Left lobe of liver (tissue), 2 donors: ENCODE data around the gene PCGF3. TPM values are rescaled to one million over a fixed set of nuclear protein-coding genes. Genes with fewer than 3 reads are reported as not detected.
"Not testable (repeated sequence)": the region's sequence is repeated elsewhere in the genome, so short reads cannot be mapped to it uniquely, and the experiment has no call there.

ENCODE experiments used
- ATAC-seq: fragments of 200-7000 bp; cut with Tn5 transposase; one replicate; pipeline ENCODE4 v1.9.1; 2020; ENCODE audit warnings: mild to moderate bottlenecking, moderate library complexity
- DNase-seq: peaks from one replicate; pipeline ENCODE4 v3.0.0-alpha.2; 2020; ENCODE audit warnings: low spot score
- total RNA-seq: library from RNA; stranded (reverse); gene quantifications from one replicate; pipeline ENCODE4 v1.2.1, GENCODE V29; 2021
- donor health status: DM: no; HTN: no; CAD: no; lungs with moderate emphysema.
- donor health status: DM: no; HTN: yes; CAD: no.

Gene PCGF3
- total RNA-seq, 1 donor from 2014 or later: 16.6 TPM

- ATAC-seq (no peak), DNase-seq (no peak)
These were observed 30.0 kb downstream of the PCGF3 start for GRCh38 chr4:735583-735982.

GRCh38 chr4:736561-736960 lies 30.9 kb downstream of the PCGF3 start:
- not testable (repeated sequence) for DNase-seq, ATAC-seq

- ATAC-seq (no peak), DNase-seq (no peak)
These were observed 33.2 kb downstream of the PCGF3 start for GRCh38 chr4:738781-739280.

- no peak for DNase-seq
- ATAC-seq: no peak
These were observed 33.9 kb downstream of the PCGF3 start for GRCh38 chr4:739569-739968.

- ATAC-seq (no peak), DNase-seq (no peak)
These were observed 34.4 kb downstream of the PCGF3 start for GRCh38 chr4:740011-740410.

GRCh38 chr4:740656-741282 lies 35.1 kb downstream of the PCGF3 start:
- ATAC-seq (no peak), DNase-seq (no peak)

- DNase-seq: no peak
- peak; percentile 14 for ATAC-seq
These were observed 36.6 kb downstream of the PCGF3 start for GRCh38 chr4:742096-742741.

- DNase-seq (peak; percentile 71), ATAC-seq (peak; percentile 96)
These were observed 37.2 kb downstream of the PCGF3 start for GRCh38 chr4:742742-743311.

- ATAC-seq: no peak
- DNase-seq: no peak
These were observed 38.0 kb downstream of the PCGF3 start for GRCh38 chr4:743463-744211.

GRCh38 chr4:744212-744841 lies 38.7 kb downstream of the PCGF3 start:
- no peak for DNase-seq

GRCh38 chr4:747546-748170 lies 42.0 kb downstream of the PCGF3 start:
- ATAC-seq (no peak), DNase-seq (no peak)

More at GRCh38 chr4:744212-744841, 38.7 kb downstream of the PCGF3 start:
- ATAC-seq: no peak

GRCh38 chr4:748461-748860 lies 42.8 kb downstream of the PCGF3 start:
- ATAC-seq: no peak
- DNase-seq: no peak

GRCh38 chr4:749698-750666 lies 44.4 kb downstream of the PCGF3 start:
- ATAC-seq: peak; percentile 77
- no peak for DNase-seq

GRCh38 chr4:751676-752075 lies 46.0 kb downstream of the PCGF3 start:
- peak; percentile 25 for ATAC-seq
- DNase-seq: no peak

- DNase-seq (no peak), ATAC-seq (no peak)
These were observed 46.7 kb downstream of the PCGF3 start for GRCh38 chr4:752196-752861.

GRCh38 chr4:753186-753585 lies 47.6 kb downstream of the PCGF3 start:
- not testable (repeated sequence) for ATAC-seq, DNase-seq

GRCh38 chr4:754221-755120 lies 48.8 kb downstream of the PCGF3 start:
- no peak for DNase-seq
- peak; percentile 23 for ATAC-seq

GRCh38 chr4:757111-757510 lies 51.5 kb downstream of the PCGF3 start:
- DNase-seq (no peak), ATAC-seq (no peak)
